ENCODE data around the gene SMIM10L1. TPM values are rescaled to one million over a fixed set of nuclear protein-coding genes. Genes with fewer than 3 reads are reported as not detected.

SMIM10L1 gene
- total RNA-seq, 4 donors from 2014 or later: 12.5 to 18.2 (median 16.6) TPM

DNA sequence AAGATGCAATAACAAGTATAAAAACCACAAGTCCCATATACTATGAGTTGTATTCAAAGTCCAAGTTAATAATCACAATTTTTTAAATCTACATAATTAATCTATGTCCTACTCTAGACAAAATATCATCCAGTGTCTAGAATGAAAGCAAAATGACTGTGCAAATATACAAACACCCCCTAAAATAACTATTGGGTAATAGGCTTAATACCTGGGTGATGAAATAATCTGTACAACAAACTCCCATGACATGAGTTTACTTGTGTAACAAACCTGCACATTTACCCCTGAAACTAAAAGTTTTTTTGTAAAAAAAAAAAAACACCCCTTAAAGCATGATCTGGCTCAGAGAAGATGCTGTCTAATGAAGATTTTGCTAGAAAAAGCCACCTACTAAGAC lies 11.5 kb downstream of the SMIM10L1 start:
- H3K27me3 ChIP-seq: no peaks in the 10 kb centered on the region
- H3K27ac ChIP-seq: no peak overlapping the region
- no peak for ATAC-seq
- H3K4me3 ChIP-seq: no peak overlapping the region
- no peaks in the 10 kb centered on the region for H3K36me3 ChIP-seq
- no peak for TF ChIP-seq POLR2A (IDR thresholded peaks at IDR 0.05)
- TF ChIP-seq, protein P1, sequence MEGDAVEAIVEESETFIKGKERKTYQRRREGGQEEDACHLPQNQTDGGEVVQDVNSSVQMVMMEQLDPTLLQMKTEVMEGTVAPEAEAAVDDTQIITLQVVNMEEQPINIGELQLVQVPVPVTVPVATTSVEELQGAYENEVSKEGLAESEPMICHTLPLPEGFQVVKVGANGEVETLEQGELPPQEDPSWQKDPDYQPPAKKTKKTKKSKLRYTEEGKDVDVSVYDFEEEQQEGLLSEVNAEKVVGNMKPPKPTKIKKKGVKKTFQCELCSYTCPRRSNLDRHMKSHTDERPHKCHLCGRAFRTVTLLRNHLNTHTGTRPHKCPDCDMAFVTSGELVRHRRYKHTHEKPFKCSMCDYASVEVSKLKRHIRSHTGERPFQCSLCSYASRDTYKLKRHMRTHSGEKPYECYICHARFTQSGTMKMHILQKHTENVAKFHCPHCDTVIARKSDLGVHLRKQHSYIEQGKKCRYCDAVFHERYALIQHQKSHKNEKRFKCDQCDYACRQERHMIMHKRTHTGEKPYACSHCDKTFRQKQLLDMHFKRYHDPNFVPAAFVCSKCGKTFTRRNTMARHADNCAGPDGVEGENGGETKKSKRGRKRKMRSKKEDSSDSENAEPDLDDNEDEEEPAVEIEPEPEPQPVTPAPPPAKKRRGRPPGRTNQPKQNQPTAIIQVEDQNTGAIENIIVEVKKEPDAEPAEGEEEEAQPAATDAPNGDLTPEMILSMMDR (IDR thresholded peaks at IDR 0.05): no peak
- H3K9me3 ChIP-seq: no peaks in the 10 kb centered on the region
- H3K4me1 ChIP-seq: no peaks in the 10 kb centered on the region

DNA sequence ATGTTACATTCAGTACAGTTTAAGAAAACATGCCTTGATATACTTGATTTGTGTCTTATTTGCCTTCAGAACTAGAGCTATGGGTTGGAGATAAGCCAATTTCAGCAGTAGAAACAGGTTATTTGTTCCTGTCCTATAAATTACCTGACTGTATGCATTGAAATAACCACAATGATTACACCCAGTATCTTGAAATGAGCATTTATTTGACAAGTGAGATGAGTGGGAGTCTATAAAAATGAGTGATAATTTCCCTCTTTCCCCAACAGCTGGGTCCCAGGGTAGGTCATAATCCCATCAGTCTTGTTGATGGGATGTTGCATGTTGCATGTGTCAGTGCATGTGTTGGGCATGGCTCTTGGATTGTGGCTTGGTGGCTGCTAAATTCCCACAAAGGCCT lies 12.0 kb downstream of the SMIM10L1 start:
- Histone ChIP-seq H3K36me3 (no peaks in the 10 kb centered on the region), H3K4me3 (no peak overlapping the region), H3K27ac (no peak overlapping the region), H3K4me1 (no peaks in the 10 kb centered on the region), H3K27me3 (no peaks in the 10 kb centered on the region), H3K9me3 (no peaks in the 10 kb centered on the region)
- ATAC-seq: no peak
- no peak for TF ChIP-seq POLR2A (IDR thresholded peaks at IDR 0.05)

DNA sequence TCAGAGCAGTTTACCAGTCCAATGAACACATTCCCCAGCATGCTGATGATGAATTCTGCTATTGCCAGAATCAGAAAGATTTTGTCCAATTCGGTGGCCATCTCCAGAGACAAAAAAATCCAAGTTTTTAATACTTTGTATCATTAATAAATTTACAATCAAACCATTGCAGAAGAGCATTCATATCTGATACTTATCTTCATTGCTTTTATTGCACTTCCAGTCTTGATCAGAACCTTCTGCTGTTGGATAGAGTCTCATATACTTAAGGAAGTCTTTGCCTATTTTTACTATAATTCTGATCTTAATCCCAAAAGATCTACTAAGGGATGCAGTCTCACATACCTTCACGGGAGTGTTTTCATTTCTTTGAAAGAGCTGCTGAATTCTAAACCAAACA lies 15.8 kb downstream of the SMIM10L1 start, which contains the start of gene TAS2R42:
Gene TAS2R42, minus strand, starts transcription at position 101 of the 400 bp plus-strand sequence. Its CDS starts 0 bp downstream, at position 101.
- no peaks in the 10 kb centered on the region for H3K4me1 ChIP-seq
- H3K27ac ChIP-seq: no peak within 1 kb of the TSS
- WGBS, 2 donors (ENCODE audit: low coverage in 1 of 2): 33 to 39% methylated on average over 2 of the region's 2 CpGs
- H3K9me3 ChIP-seq: no peaks in the 10 kb centered on the region
- H3K27me3 ChIP-seq: no peaks in the 10 kb centered on the region
- no peak within 1 kb of the TSS for H3K4me3 ChIP-seq
- TF ChIP-seq EP300 (IDR thresholded peaks at IDR 0.05) (no peak), POLR2A (IDR thresholded peaks at IDR 0.05) (no peak), POLR2AphosphoS5 (IDR thresholded peaks at IDR 0.05) (no peak)
- TF ChIP-seq, protein P1 (IDR thresholded peaks at IDR 0.05): no peak
- ATAC-seq: no peak
- no peaks in the 10 kb centered on the region for H3K36me3 ChIP-seq

DNA sequence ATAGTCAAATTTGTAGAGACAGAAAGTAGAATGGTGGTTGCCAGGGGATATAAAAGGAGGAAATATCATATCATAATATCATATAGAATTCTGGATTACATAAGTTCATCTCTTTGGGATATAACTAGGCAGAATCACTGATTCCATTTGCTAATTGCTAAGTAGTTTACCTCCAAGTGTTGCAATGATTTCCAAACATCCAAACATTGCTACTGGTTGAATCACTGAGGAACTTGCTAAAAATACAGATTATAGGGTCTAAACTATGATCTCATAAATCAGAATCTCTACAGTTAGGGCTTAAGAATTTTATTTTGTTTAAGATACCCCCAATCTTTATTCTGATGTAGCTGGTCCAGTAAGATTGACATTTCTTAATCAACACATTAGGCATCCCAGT lies 31.8 kb downstream of the SMIM10L1 start:
- Histone ChIP-seq H3K9me3 (no peaks in the 10 kb centered on the region), H3K27me3 (no peaks in the 10 kb centered on the region), H3K4me1 (no peaks in the 10 kb centered on the region), H3K4me3 (no peak overlapping the region), H3K36me3 (no peaks in the 10 kb centered on the region), H3K27ac (no peak overlapping the region)
- ATAC-seq: no peak
- TF ChIP-seq, protein P1 (IDR thresholded peaks at IDR 0.05): no peak
- TF ChIP-seq EP300 (IDR thresholded peaks at IDR 0.05) (no peak), POLR2A (IDR thresholded peaks at IDR 0.05) (no peak), POLR2AphosphoS5 (IDR thresholded peaks at IDR 0.05) (no peak)

DNA sequence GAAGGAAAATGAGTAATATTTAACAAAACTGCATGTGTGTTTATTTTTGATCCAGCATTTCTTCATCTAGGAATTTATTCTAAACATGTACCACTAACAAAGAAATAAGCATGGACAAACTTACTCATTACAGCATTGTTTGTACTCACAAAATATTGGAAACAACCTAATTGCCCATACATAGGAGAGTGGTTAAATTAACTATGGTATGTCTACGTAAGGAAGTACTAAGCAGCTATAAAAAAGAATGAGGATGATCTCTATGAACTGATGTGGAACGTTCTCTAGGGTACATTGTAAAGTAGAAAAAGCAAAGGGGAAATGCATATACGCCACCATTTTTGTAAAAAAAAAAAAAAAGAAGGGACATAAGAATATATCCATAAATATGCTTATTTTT lies 33.2 kb downstream of the SMIM10L1 start:
- Histone ChIP-seq H3K27me3 (no peaks in the 10 kb centered on the region), H3K9me3 (no peaks in the 10 kb centered on the region), H3K36me3 (no peaks in the 10 kb centered on the region), H3K4me3 (no peak overlapping the region), H3K27ac (no peak overlapping the region), H3K4me1 (no peaks in the 10 kb centered on the region)
- WGBS, 2 donors (ENCODE audit: low coverage in 1 of 2): 85 to 87% methylated on average over 3 of the region's 3 CpGs
- no peak for ATAC-seq
- TF ChIP-seq POLR2A (IDR thresholded peaks at IDR 0.05) (no peak), POLR2AphosphoS5 (IDR thresholded peaks at IDR 0.05) (no peak), EP300 (IDR thresholded peaks at IDR 0.05) (no peak)
- TF ChIP-seq, protein P1 (IDR thresholded peaks at IDR 0.05): no peak

DNA sequence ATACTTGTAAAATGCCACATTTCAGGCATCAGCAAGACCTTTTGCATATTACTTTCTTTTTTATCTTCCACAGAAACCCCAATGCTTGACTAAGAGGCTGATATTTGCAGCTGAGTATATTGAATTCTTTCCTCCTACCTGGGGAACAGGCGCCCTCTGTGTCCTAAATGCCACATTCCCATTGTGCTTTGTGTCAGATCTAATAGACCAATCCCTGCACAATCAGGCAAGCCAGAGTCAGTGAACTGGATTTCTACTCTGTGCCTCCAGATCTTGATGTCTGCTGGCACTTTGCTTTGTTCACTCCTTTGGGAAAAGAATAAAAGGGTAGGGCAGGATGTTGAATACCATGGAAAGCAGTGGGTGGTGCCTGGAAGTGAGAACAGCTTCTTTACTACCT lies 38.1 kb downstream of the SMIM10L1 start:
- no peak for ATAC-seq
- Histone ChIP-seq H3K4me1 (no peaks in the 10 kb centered on the region), H3K27ac (no peak overlapping the region), H3K27me3 (no peaks in the 10 kb centered on the region), H3K36me3 (no peaks in the 10 kb centered on the region), H3K9me3 (no peaks in the 10 kb centered on the region), H3K4me3 (no peak overlapping the region)
- 50% methylated on average over 1 of the region's 1 CpG for WGBS, 2 donors (ENCODE audit: low coverage in 1 of 2)
- TF ChIP-seq POLR2A (IDR thresholded peaks at IDR 0.05) (no peak), EP300 (IDR thresholded peaks at IDR 0.05) (no peak), POLR2AphosphoS5 (IDR thresholded peaks at IDR 0.05) (no peak)
- TF ChIP-seq, protein P1 (IDR thresholded peaks at IDR 0.05): no peak
